Colonic mucosa (tissue), 4 donors: ENCODE measurements around the gene MGST3. TPM values are rescaled to one million over a fixed set of nuclear protein-coding genes. Genes with fewer than 3 reads are reported as not detected.

Source experiments
- DNase-seq: peaks from one replicate; pipeline ENCODE4 v3.0.0-alpha.2; 2020
- H3K27ac ChIP-seq: fragments of 200-600 bp; one replicate; pipeline ENCODE4 v1.8.0; 2021
- H3K27me3 ChIP-seq: fragments of 200-600 bp; one replicate; pipeline ENCODE4 v1.8.0; 2021
- H3K36me3 ChIP-seq: fragments of 200-600 bp; one replicate; pipeline ENCODE4 v1.8.0; 2021
- H3K4me1 ChIP-seq: fragments of 200-600 bp; one replicate; pipeline ENCODE4 v1.8.0; 2021; ENCODE audit warnings: mild to moderate bottlenecking
- H3K4me3 ChIP-seq: fragments of 200-600 bp; one replicate; pipeline ENCODE4 v1.8.0; 2021
- H3K9ac ChIP-seq, 2 donors: one replicate each; pipeline ENCODE4 v1.7.0; 2013; ENCODE audit warnings: control low read depth in 2 of 2, low read depth in 2 of 2, low read length in 2 of 2
- H3K9me3 ChIP-seq: fragments of 200-600 bp; one replicate; pipeline ENCODE4 v1.8.0; 2021
- CTCF ChIP-seq: fragments of 200-600 bp; IDR thresholded peaks from one replicate; pipeline ENCODE4 v1.8.0; 2022; ENCODE audit warnings: antibody characterized with exemption, mild to moderate bottlenecking
- intact Hi-C: fragments of 100-400 bp; cut with DNase I; formaldehyde crosslinking; loops from one replicate; pipeline ENCODE4 v1.14.1; 2022
- total RNA-seq, 2 donors: library from RNA; stranded (reverse); fragmentation: NEBNext Ultra II Directional in 1 of 2; extraction: Animal tissue kit (Norgen Biotek cat#: 25700) in 1 of 2; gene quantifications; one replicate each; pipeline ENCODE4 v1.2.1, GENCODE V29; 2021
- donor health status: healthy.
- donor health status: DM: no; HTN: no; CAD: no.
- donor health status: DM: no; HTN: no; CAD: no.

MGST3 gene
- total RNA-seq, 2 donors from 2014 or later: 338 to 410 TPM

DNA sequence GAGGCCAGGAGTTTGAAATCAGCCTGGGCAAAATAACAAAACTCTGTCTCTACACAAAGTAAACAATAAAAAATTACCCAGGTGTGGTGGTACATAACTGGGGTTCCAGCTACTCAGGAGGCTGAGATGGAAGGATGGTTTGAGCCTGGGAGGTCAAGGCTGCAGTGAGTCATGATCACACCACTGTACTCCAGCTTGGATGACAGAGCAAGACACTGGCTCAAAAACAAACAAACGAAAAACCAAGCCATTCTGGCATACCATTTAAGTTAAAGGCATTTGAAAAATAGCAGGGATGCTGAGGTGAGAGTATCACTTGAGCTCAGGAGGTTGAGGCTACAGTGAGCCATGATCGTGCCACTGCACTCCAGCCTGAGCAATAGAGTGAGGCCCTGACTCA lies 72.6 kb downstream of the MGST3 start:
- no peak overlapping the region for H3K27ac ChIP-seq
- intact Hi-C loops: no loop called here
- no peak for DNase-seq

More for the DNA sequence above, 72.6 kb downstream of the MGST3 start:
- H3K9ac ChIP-seq: no peak overlapping the region
- TF ChIP-seq CTCF: no peak
- no peaks in the 10 kb centered on the region for H3K4me1 ChIP-seq
- no peaks in the 10 kb centered on the region for H3K9me3 ChIP-seq
- H3K27me3 ChIP-seq: no peaks in the 10 kb centered on the region
- H3K36me3 ChIP-seq: no peaks in the 10 kb centered on the region
- no peak overlapping the region for H3K4me3 ChIP-seq

Other genes starting within 250 kb of the MGST3 start
- under 1 TPM; 0.20 to 0.74 TPM for gene RXRG, start 186.1 kb upstream of the MGST3 start, total RNA-seq
- gene LRRC52, start 87.2 kb upstream of the MGST3 start, total RNA-seq: not detected
- gene ALDH9A1, start 67.3 kb downstream of the MGST3 start, total RNA-seq: 10 to 100 TPM; 62.3 to 77.4 TPM
- 100 to 1,000 TPM; 149 to 173 TPM for gene TMCO1, start 137.6 kb downstream of the MGST3 start, total RNA-seq
- gene UCK2, start 196.4 kb downstream of the MGST3 start, total RNA-seq: 10 to 100 TPM; 39.6 to 69.0 TPM